Activated CD4-positive, CD25-positive, alpha-beta regulatory T cell treated with anti-CD3 and anti-CD28 coated beads, Interleukin-2, amount 50 U/mL, for 72 hours (primary cell): Measurements from ENCODE around the gene NFAM1.

Experiments
- DNase-seq: peaks from one replicate; pipeline ENCODE4 v3.0.0; 2021

NFAM1 gene

GRCh38 chr22:42356533-42356932 is 75.7 kb downstream of the NFAM1 start:
- no peak for DNase-seq

DNA sequence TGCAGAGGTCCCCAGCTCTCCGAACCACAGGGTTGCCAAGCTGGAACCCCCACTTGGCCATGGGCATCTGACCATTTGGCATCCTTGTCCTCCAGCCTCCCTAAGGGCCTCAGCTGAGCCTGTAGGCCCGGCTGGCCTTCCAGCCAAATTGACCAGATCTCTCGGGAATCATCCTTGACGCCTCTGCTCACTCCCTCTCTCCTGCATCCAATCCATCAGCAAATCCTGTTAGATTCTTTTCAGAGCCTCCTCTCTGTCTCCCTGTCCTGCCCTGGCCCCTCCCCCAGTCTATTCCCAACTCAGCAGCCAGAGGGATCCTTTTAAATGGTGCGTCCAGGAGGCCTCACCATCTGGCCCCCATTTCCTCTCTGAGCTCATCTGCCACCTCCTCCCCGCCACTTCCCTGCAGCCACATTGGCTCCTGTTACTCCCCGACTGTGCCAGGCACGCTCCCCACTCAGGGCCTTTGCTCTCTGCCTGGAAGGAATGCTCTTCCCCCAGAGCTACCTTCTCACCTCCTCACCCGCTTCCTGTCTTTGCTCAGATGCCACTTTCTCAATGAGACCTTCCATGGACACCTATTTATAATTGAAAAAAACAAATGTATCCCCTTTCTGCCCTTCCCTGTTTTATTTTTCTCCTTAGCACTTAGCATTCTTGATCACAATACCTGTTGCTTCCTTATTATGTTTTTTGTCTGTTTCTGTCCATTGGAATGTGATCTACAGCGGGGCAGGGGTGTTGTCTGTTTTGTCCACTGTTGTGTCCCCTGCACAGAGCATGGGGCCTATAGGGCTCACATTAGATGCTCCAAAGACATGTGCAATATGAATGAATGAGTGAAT is 78.1 kb downstream of the NFAM1 start:
- DNase-seq = no peak

GRCh38 chr22:42350373-42350772 is 81.8 kb downstream of the NFAM1 start:
- no peak for DNase-seq

GRCh38 chr22:42347281-42347824 is 84.8 kb downstream of the NFAM1 start:
- no peak for DNase-seq

- no peak for DNase-seq
Measured at GRCh38 chr22:42346722-42347121, 85.5 kb downstream of the NFAM1 start.

DNA sequence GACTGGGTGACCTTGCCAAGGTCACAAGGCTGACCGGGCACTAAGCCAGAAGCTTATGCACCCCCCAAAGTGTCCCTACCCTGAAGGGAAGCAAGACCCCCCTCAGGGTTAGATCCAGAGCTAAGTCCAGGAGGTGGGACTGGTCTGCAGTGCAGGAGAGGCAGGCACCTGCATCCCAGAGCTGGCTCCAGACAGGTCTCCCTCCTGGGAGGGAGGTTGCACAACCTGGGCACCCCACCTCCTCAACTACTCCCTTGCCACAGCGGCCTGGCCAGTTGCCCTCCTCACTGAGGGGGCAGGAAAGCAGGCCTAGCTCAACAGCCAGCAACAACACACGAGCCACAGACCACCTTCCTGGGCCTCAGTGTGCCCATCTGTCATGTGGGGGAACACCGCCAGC is 86.7 kb downstream of the NFAM1 start:
- DNase-seq = no peak

DNA sequence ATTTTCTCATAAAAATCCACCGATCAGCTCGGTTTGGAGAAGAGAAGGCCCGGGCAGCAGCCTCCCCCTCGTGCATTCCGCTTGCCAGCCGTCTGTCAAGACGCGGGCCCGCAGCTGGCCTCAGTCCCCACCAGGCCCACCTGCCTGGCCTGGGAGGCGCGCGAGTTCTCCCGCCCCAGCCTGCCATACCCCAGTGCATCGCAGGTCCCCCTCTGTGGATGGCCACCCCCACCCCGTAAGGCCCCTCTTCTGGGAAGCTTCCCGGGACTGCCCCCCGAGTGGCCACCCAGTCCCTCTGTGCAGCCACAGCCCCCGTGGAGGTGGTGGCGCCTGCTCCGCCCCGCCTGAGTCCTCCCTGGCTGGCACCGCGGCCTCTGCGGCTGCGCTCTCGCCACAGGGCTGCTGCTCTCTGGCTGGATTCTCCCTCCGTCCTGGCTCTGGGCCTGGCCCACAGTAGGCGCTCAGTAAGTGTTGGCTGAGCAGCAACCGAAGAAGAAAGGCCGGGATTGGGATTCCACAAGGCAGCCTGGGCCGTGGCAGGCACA is 87.8 kb downstream of the NFAM1 start:
- no peak for DNase-seq

GRCh38 chr22:42343531-42344081 is 88.6 kb downstream of the NFAM1 start:
- DNase-seq = no peak

DNA sequence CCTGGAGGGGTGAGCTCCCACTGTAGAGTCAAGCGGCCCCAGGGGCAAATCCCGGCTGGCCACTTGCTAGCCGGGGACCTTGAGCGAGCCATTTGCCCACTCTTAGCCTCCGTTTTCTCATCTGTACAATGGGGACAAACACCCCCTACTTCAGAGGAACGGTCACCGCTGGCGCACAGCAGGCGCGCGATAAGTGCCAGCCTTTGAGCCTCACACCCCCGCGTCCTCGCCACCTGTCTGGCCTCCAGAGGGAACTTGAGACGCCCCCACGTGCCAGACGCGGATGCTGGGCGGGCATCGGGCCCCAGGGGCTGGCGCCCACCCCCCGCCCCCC is 89.1 kb downstream of the NFAM1 start:
- DNase-seq = no peak

- no peak for DNase-seq
Measured at GRCh38 chr22:42342426-42343120, 89.6 kb downstream of the NFAM1 start.

- DNase-seq = no peak
Measured at GRCh38 chr22:42341779-42342178, 90.4 kb downstream of the NFAM1 start.

GRCh38 chr22:42340829-42341383 is 91.3 kb downstream of the NFAM1 start:
- no peak for DNase-seq

DNA sequence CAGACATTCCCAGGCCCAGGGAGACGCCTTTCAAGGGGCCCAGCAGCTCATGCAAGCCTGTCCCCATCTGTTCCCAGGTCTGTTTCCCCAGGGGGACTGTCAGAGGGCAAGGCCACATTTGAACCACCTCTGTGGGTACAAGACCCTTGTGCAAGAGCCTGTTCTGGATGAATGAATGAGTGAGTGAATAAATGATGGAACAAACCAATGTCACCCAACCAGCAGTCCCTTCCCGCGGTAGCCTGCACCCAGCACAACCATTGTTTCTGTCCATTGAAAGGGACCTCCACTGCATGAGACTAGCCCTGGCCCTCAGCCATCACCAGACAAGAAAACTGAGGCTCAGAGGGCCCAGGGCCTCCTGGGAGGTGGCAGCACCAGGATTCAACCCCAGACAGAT is 92.1 kb downstream of the NFAM1 start:
- no peak for DNase-seq

DNA sequence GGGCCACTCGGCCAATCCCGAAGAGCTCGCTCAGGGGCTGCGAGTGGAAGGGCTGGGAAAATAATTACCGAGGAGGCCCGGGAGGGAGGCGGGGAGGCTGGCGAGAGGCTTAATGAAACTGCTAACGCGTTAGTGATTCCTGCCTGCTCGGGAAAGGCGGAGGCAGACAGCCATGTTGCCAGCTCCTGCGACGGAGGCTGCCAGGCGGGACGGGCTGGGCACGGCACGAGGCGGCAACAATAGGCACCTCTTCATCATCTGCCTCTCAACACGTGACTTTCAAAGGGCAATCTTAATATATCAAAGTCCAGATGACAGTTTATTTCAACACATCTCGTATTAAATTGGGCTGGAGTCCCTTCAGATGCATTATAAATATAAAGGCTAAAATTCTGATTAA is 93.7 kb downstream of the NFAM1 start:
- DNase-seq = no peak

DNA sequence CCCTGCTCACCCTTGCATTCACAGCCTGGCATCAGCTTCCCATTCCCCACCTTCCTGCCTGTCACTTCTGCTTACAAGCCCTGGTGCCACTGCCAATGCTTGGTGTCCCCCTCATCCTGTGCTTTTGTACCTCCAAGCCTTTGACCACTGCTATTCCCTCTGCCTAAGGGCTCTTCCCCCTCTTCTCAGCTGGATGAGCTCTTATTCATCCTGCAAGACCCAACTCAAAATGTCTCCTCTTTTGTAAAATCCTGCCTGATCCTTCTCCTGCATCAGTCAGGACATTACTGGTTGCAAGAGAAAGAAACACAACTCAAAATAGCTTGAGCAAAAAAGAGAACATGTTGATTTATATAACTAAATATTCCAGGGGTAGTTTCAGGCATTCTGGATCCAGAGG is 94.8 kb downstream of the NFAM1 start:
- no peak for DNase-seq

DNA sequence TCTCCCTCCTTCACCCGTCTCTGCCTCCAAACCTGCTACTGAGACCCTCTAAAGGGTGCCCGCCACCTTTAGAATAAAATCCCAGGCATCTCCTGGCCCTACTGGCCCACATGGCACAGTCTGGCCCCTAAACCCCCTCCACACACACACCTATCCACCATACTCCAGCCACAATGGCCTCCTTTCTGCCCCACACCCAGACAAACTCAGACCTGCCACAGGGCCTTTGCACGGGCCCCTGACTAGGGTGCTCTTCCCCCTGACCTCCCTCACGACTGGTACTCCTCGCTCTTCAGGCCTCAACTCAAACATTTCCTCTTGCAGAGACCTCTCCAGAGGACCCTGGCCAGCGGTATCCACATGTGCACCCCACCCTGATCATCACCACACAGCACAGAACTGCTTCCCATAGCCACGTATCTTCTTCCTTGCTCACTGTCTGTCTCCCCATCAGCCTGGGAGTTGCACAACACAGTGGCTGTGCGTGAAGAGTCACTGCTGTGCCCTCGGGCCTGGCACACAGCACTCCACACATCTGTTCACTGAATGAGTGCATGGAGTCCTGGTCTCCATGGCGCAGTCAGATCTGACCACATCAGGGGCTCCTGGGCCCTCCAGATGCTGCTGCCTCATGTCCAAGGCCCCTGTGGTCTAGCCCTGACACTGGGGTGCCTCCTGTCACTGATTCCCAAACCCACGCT is 95.5 kb downstream of the NFAM1 start:
- DNase-seq = no peak

GRCh38 chr22:42335839-42336378 is 96.3 kb downstream of the NFAM1 start:
- no peak for DNase-seq

DNA sequence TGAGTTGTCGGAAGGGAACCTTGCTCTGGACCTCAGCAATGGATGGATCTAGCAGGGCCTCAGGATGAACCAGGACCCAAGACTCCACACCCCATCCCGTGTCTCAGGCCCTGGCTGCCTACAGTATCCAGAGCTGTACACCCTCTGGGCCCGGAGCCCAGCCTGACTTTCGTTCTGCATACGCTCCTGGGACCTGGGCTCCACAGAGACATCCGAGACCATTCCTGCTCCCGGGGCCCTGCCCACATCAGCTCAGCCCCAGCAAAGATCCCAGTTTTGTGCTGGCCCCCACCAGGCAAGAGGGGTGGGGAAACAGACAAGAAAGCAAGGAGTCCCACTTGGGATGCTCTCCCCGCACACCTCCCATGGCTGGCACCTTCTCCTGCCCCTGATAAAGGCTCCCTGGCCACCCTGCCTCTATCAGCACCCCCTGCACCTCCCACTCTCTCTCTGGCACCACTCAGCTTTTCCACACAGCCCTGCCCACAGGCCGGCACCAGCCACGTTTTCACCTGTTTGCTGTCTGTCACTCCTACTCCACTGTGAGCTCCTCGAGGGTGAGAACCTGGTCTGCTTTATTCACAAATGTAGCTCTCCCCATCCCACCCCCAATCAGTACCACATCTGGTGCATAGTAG is 97.2 kb downstream of the NFAM1 start:
- DNase-seq = no peak

GRCh38 chr22:42333544-42333943 is 98.7 kb downstream of the NFAM1 start:
- no peak for DNase-seq

GRCh38 chr22:42332089-42332488 is 100.1 kb downstream of the NFAM1 start:
- no peak for DNase-seq

DNA sequence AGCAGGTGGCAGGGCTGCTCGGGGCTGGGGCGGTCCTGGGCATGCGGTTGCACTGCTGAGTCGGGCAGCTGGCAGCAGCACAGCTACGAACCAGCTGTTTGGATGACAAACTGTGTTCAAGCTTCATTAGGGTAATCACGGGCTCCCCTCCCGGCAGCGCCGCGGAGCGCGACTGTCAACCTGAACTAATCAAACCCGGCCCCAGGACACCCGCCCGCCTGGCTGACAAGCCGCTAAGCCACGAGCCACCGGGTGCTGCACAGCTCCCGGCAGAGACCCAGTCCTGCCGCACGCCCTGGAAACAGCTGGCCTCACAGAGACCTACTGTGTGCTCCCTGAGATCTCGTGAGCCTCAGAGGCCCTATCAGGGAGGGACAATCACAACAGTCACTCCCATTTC is 101.2 kb downstream of the NFAM1 start:
- DNase-seq = no peak
